NCI-H1105 (cell line): ENCODE measurements around the gene RABEP2.
"Not testable (repeated sequence)": the region's sequence is repeated elsewhere in the genome, so short reads cannot be mapped to it uniquely, and the experiment has no call there.

Source experiments
- DNase-seq: peaks from one replicate; lab custom pipeline; 2025; lab: John Stamatoyannopoulos, UW

Gene RABEP2

DNA sequence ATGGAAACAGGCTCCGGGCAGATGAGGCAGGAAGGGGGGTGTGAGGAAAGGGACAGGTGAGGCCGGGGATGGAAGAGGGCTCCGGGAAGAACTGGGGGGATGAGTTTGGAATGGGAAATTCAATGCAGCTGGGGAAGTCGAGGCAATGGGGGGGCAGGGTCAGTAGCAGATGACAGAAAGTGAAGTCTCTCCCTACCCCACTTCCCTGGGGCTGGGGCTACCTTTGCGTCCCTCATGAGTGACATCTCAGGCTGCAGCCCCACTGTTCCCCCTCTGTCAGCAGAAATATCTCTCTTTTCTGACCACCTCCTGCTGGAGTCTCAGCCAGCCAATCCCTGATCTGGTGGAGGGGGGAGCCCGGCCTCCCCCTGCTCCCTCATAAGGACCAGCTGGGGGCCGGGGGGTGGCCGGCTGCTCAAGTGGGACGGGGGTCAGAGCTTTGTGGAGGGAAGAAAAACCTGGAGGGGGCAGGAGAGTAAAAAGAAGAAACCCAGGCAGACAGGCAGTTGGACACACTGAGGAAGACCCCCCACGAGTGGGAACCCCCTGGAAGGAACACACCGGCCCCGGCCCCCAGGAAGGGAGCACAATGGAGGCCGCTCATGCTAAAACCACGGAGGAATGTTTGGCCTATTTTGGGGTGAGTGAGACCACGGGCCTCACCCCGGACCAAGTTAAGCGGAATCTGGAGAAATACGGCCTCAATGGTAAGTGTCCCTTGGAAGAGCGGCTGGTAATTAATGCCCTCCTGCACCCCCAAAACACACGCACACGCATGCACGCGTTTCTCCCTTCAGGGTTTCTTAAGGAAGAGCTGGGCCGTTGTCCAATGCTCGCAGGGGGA lies 46.7 kb downstream of the RABEP2 start, which contains the start of gene ATP2A1:
ATP2A1 (plus strand) TSS at position 406 of the 844 bp plus-strand sequence; CDS start at position 590, 184 bp downstream.
- DNase-seq: no peak

DNA sequence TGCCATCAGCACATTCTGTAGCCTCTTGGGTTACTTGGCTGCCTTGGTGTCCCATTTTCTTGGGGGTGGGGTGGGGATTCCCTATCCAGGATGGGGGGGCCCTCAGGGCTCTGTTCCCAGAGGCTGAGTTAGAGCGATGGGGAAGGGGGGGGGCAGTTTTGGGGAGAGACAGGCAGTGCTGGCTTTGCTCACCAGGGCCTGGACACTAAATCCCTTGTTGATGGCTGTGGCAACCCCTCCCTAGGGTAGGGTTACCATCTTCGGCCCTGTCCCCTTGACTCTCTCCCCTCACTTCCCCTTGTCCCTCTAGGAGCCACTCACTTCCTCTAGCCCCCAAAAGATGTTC lies 47.4 kb downstream of the RABEP2 start:
- no peak for DNase-seq

DNA sequence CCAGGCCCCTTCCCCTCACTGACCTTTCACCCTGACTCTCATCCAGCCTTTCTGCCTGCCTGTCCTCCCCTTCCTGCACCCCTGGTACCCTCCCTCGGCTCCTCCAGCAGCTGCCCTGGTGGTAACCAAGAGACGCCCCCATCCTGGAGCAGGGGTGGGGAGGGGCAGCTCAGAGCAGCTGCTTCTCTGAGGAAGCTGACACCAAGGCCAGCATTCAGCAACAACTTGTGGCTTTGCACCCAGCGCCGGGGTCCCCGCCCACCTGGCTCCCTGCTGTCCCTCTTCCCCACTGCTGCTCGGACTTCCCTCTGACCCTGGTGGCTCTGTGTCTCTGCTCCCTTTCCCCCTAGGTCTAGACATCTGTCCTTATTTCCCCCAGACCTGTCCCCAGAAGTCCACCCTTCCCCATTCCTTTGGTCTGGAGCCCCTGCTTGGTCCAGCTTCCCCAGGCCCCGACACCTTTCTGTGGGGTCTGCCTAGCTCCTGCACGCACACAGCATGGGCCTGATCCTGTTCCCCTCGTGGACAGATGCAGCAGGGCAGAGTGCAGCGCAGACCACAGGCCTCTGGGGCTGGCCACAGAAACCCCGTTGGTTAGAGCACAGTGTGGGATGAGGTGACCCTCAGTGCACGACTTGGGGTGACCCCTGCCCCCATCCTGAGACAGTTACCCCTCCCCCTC lies 47.9 kb downstream of the RABEP2 start:
- DNase-seq: no peak

DNA sequence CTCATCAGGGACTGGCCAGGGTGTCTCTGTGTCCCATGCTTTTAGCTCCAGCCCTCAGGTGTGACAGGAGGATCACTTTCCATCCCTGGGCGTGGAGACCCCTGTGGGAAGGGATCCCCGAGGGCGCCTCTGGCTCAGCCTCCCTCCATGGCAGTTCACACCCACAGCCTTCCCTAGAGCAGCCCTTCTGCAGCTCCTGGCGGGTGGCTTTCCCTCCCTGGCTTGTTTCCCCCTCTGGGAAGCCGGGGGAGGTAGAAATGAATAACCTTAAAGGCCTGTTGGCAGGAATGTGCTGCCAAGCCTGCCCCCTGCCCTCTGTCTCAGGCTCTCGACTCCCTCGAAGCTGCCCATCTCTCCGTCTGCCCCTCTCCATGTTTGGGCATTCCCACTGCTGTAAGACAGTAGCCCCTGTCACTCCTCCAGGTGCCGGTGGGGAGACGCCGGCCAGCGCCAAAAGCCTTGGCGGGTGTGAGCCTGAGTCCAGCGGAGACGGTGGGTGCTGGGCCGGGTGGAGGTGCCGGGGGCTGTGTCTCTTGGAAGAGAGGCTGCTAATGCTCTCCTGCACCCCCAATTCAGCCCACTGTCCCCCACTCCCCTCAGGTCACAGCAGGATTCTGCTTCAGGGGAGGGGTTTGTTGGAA lies 48.9 kb downstream of the RABEP2 start:
- no peak for DNase-seq

DNA sequence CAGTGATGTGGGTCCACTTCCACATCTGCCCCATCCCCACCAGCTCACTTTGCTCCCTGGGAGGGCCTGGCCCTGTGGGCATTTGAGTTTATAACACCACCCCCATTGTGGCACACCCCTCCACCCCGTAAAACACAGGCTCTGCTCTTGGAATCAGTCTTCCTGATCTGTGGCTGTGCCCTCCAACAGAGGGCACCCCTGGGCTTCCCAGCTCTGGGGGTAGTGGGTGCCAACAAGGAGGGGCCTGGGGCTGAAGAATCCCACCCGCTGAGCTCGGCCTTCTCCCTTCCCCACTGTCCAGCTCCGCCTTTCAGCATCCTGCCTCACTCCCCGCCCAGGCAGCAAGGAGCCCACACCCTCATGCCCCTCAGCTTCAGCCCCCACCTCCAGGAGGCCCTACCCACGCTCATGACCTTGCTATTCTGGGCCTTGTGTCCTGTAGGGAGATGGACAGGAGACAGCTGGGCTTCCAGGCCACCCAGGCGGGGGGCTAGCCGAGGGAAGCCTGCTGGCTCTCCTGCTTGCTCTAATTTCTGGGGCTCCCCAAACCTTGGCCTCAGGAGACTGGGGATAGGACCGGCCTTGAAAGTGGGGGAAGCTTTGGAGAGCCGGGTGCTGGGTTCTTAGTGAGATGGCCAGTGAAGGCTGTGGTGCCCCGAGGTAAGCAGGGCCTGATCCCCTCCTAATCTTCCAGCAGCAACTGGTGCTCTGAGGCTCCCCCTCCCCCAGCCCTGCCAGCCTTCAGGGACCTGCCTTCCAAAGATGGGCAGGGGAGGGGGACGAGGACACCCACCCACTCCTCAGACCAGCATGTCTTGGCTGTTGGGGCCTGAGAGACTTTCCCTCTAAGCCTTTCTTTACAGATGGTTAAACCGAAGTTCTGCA lies 49.7 kb downstream of the RABEP2 start:
- no peak for DNase-seq

DNA sequence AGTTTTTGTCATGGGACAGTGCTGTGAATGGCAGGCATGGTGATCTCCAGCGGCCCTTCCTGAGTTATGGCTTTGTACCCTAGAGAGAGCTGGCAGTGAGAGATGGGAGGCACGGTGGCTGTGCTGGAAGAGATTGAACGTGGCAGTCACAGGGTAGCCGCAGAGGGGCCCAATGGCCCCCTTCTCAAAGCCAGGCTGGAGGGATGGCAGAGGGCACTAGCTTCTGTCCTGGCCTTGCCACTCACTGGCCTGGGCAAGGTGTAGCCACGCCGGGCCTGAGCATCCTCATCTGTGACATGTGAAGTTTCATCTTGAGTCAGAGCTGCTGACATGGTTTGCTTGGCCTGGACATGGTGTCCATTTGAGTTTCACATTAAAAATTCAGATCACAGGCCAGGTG lies 50.6 kb downstream of the RABEP2 start:
- DNase-seq: no peak

DNA sequence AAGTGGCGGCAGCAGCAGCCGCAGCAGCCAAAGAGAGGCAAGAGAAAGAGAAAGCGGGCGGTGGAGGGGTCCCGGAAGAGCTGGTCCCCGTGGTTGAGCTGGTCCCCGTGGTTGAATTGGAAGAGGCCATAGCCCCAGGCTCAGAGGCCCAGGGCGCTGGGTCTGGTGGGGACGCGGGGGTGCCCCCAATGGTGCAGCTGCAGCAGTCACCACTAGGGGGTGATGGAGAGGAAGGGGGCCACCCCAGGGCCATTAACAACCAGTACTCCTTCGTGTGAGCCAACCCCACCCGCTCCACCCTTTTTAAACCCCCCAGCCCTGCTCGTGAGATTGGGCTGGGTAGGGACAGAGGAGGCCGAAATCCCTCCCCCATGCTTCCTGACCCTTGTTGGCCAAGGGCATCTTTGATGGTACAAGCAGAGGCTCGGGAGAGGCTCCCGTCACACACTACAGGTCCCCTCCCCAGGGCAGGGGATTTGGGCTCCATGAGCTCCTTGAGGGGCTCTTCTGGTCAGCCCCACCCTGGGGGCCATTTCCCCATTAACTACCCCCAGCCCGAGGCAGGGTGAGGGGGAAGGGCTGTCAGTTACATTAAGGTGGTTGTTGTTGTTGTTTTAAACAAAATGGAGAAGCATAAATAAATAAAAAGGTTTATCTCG lies 51.4 kb downstream of the RABEP2 start:
- DNase-seq: no peak

DNA sequence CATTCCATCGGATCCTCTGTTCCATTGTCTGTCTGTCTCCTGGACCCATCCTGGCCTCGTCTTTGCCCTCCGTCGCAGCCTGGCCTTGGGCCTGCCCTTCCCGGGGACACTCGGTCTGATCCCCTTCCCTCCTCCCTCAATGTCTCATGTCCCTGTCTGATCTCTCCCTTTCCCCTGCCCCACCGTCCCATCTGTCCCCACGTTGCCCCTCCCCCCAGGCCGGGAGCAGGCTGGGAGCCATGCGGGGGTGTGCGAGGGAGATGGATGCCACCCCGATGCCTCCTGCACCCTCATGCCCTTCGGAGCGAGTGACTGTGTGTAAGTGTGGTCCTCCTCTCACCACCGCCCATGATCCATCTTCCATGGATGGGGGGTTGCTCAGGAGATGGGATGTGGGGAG lies 52.1 kb downstream of the RABEP2 start:
- DNase-seq: no peak

DNA sequence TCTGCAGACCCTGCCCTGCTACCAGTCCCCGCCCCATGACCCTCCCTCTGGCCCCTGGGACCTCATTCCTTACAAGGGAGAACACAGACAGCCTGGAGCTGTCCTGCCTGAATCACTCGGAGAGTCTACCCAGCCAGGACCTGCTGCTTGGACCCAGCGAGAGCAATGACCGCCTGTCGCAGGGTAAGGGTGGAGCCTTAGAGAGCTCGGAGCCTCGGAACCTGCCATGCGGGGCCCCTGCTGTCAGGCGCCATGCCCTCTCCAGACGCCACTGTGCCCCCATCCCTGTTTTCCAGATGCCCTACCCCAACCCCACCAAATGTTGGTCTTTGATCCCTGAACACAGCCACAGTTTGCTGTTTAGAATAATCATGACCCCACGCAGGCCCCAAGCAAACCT lies 55.8 kb downstream of the RABEP2 start:
- no peak for DNase-seq

DNA sequence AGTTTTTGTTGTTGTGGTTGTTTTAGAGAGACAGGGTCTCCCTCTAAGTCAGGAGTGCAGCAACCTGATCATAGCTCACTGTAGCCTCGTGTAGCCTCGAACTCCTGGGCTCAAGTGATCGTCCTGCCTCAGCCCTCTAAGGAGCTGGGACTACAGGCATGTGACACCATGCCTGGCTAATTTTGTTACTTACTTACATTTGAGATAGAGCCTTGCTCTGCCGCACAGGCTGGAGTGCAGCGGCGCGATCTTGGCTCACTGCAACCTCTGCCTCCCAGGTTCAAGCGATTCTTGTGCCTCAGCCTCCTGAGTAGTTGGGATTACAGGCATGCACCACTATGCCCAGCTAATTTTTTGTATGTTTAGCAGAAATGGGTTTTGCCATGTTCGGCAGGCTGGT lies 57.4 kb downstream of the RABEP2 start:
- DNase-seq: not testable (repeated sequence)

DNA sequence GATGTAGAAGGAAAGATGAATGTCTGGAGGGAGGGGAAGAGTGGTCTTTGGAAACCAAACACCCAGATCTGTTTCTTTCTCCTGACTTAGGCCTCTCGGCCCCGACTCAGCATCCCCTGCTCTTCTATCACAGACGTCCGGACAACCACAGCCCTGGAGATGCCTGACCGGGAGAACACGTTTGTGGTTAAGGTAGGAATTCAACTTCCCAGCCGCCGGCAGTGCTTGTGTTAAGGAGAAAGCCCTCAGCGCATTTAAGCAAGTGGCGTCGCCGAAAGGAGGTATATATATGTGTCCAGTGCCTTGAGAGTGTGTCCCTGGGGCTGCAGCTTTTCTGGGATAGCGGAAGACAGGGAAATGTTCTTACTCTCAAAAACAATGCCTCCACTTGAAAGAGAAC lies 57.8 kb downstream of the RABEP2 start:
- DNase-seq: no peak

DNA sequence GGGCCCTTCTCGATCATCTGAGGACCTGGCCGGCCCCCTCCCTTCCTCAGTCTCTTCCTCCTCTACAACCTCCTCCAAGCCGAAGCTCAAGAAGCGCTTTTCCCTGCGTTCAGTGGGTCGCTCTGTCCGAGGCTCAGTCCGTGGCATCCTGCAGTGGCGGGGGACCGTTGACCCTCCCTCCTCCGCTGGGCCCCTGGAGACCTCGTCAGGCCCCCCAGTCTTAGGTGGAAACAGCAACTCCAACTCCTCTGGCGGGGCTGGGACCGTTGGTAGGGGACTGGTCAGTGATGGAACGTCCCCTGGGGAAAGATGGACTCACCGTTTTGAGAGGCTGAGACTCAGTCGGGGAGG lies 58.6 kb downstream of the RABEP2 start:
- no peak for DNase-seq

DNA sequence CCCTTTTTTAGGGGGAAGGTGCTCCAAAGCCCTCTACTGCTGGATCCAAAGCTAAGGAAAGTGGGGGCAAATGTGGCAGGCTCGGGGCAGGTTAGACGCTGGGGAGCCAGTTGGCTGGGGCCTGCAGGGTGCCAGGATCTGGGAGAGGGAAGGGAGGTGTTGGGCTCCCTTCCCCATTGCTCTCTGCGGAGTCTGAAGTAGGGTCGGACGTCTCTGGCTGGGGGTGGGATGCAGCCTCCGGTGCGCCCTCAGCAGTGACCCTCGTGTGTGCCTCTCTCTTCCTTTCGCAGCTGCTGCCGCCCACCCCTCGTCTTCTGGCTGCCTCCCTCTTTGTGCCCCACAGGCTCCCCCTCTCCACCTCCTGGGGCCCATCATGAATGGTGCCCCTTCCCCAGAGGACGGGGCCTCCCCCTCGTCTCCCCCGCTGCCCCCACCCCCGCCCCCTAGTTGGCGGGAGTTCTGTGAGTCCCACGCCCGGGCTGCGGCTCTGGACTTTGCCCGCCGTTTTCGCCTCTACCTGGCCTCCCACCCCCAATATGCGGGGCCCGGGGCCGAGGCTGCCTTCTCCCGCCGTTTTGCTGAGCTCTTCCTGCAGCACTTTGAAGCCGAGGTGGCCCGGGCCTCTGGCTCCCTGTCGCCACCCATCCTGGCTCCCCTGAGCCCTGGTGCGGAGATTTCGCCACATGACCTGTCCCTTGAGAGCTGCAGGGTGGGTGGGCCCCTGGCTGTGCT lies 59.1 kb downstream of the RABEP2 start:
- no peak for DNase-seq

DNA sequence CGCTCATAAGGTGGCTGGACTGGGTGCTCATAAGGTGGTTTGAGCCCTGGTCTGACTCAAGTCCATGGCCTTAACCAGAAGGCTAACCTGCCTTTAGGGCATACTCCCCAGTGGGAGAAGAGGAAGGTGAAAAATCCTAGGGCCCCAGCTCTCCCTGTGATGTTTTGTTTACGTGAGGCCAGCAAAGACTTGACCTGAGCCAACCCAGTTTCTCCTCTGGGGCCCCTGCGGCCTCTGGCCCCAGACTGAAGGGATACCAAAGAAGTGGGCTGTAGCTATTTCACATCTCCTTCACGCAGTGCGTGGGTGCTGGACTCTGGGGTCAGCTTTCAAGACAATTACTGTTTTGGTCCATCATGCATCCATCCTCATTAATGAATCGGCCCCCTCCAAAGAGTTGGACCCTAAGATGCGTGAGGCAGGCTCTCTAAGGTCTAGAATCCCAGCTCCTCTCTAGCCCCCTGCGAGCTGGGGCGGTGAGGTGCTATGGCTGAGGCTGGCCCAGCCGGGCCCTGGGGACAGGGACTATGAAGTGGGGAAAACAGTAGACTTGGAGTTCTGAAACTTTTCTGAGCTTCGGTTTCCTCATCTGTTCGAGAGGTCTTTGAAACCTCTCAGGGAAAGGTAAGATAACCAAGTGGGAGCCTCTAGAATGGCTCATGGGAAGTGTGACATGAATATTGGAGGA lies 59.9 kb downstream of the RABEP2 start:
- DNase-seq: no peak

DNA sequence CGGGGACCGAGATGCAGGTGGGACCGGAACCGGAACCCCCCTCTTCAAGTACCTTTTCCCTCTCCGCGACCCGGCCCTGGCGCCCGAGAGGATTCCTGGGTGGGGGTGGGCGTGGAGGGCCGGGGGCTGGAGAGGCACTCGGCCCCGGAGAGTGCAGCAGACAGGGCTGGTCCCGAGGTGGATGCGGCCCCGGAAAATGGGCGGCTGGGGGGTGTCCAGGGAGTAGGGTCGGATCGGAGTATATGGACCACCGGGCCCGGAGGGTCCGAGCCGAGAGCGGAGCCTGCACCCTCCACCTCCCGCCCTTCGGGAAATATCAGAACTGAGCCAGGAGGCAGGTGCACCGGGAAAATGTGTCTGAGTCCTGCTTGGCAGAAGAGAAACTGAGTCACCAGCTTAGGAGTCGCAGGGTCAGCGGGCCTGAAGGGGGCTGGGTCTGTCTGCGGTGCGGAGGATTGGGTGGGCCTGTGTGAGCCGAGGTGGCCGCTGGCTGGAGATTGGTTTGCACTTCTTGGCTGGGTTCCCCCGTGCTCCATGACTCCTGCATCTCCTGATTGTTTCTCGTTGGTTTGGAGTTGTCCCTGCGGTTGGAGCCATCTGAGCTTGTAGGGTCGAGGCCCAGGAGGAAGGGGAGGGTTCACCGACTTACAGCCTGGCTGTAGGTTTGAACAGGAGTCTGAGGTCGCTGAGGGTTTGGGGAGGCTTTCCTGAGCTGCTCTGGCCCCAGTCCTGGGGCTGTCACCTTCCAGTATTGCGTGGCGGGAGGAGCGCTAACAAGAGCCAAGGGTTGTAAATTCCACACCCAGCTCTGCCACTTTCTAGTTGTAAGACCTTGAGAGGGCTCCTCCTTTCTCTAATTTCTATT lies 60.9 kb downstream of the RABEP2 start:
- DNase-seq: no peak

DNA sequence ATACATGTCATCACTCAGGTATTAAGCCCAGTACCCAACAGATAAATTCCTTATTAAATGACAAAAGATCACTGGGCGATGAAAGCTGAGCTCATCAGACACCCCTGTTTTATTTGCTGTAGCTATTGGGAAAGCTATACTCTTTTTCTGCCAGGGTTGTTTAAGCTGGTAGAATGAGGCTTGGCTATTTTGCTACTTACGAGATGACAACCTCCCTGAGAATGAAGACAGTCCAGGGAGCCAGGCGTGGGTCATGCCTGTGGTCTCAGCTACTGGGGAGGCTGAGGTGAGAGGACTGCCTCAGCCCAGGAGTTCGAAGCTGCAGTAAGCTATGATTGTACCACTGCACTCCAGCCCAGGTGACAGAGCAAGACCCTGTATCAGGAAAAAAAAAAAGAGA lies 65.7 kb downstream of the RABEP2 start:
- DNase-seq: no peak

DNA sequence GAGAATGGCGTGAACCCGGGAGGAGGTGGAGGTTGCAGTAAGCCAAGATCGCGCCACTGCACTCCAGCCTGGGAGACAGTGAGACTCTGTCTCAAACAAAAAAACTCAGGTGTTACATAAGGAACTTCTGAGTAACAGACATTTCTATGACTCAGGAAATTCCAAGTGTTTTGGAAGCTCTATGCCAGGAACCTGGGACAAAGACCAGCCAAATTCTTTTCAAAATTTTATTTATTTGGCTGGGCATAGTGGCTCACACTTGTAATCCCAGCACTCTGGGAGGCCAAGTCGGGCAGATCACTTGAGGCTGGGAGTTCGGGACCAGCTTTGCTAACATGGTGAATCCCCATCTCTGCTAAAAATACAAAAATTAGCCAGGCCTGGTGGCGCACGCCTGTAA lies 66.6 kb downstream of the RABEP2 start:
- no peak for DNase-seq
